Upper lobe of left lung (tissue), 6 donors: ENCODE measurements around the gene USP6NL. TPM values are rescaled to one million over a fixed set of nuclear protein-coding genes. Genes with fewer than 3 reads are reported as not detected.
A peak's percentile ranks its signal among the peaks of the same experiment; 100 is the strongest.

Experiments used
- ATAC-seq, 2 donors: fragments of 200-7000 bp; cut with Tn5 transposase; one replicate each; pipeline ENCODE4 v1.9.1; 2022; ENCODE audit warnings: mild to moderate bottlenecking in 2 of 2, moderate library complexity in 2 of 2; ENCODE audit not compliant: low FRiP score in 2 of 2
- DNase-seq, 2 donors: peaks; one replicate each; pipeline ENCODE4 v3.0.0-alpha.2; 2019 to 2020
- H3K27ac ChIP-seq, 4 donors: fragments of 200-600 bp; sonication (generic); one replicate each; pipeline ENCODE4 v1.5.1; 2016 to 2019
- H3K27me3 ChIP-seq, 4 donors: fragments of 200-600 bp; sonication (generic); one replicate each; pipeline ENCODE4 v1.5.1; 2017 to 2019
- H3K36me3 ChIP-seq, 4 donors: fragments of 200-600 bp; sonication (generic); one replicate each; pipeline ENCODE4 v1.5.1; 2016 to 2019
- H3K4me1 ChIP-seq, 4 donors: fragments of 200-600 bp; sonication (generic); one replicate each; pipeline ENCODE4 v1.5.1; 2018 to 2019
- H3K4me3 ChIP-seq, 4 donors: fragments of 200-600 bp; sonication (generic); one replicate each; pipeline ENCODE4 v1.5.1; 2017 to 2019; ENCODE audit warnings: mild to moderate bottlenecking in 2 of 4, moderate library complexity in 1 of 4
- H3K9me3 ChIP-seq, 4 donors: fragments of 200-600 bp; sonication (generic); one replicate each; pipeline ENCODE4 v1.5.1; 2018 to 2019
- CTCF ChIP-seq, 6 experiments: fragments of 450-650 bp in 4 of 6; fragments of 200-600 bp in 2 of 6; sonication (generic) in 2 of 6; IDR thresholded peaks; one replicate each; pipeline ENCODE4 v1.5.1; 2016 to 2019; ENCODE audit warnings: antibody characterized with exemption in 6 of 6
- EP300 ChIP-seq, 4 donors: sonication (generic); formaldehyde crosslinking; IDR thresholded peaks; one replicate each; pipeline ENCODE4 v1.5.1; 2017; ENCODE audit warnings: antibody characterized with exemption in 4 of 4, control low read depth in 2 of 4
- POLR2A ChIP-seq, 4 donors: fragments of 450-650 bp; IDR thresholded peaks; one replicate each; pipeline ENCODE4 v1.5.1; 2016 to 2017; ENCODE audit warnings: antibody characterized with exemption in 4 of 4, mild to moderate bottlenecking in 2 of 4
- POLR2AphosphoS5 ChIP-seq, 2 donors: sonication (generic); formaldehyde crosslinking; IDR thresholded peaks; one replicate each; pipeline ENCODE4 v1.5.1; 2017; ENCODE audit warnings: antibody characterized with exemption in 2 of 2
- WGBS, 2 donors: methylation state at CpG; one replicate each; pipeline ENCODE4 v1.1.5; 2017 to 2018; 5-methylcytosine and 5-hydroxymethylcytosine counted together
- total RNA-seq, 6 donors: library from RNA; depleted of rRNA in 4 of 6; stranded (reverse); fragments of >200 nt in 4 of 6; gene quantifications; one replicate each; pipeline versions ENCODE4 v1.1.0 to v1.2.1, GENCODE V29; 2016 to 2021
- donor health status: DM: no; HTN: no; CAD: no; lungs with moderate emphysema.
- donor health status: DM: no; HTN: yes; CAD: no; lungs with severe emphysema.

USP6NL gene
- total RNA-seq, 6 donors from 2014 or later: 16.4 to 28.6 (median 21.8) TPM

- peak in 1 of 2 donors; percentile 67 for ATAC-seq
- no peak overlapping the region for H3K27ac ChIP-seq
- DNase-seq: peak in 1 of 2 donors; percentile 30
- H3K9me3 ChIP-seq: no peaks in the 10 kb centered on the region
- H3K36me3 ChIP-seq: peaks cover 0 to 3% (median 0%) of the 10 kb centered on the region in 4 donors
- WGBS, 2 donors: 93 to 94% methylated on average over 22 of the region's 22 CpGs
- H3K4me3 ChIP-seq: no peak overlapping the region
- TF ChIP-seq EP300 (IDR thresholded peaks at IDR 0.05) (no peak), CTCF (IDR thresholded peaks at IDR 0.05) (no peak), POLR2AphosphoS5 (IDR thresholded peaks at IDR 0.05) (no peak), POLR2A (IDR thresholded peaks at IDR 0.05) (no peak)
- no peaks in the 10 kb centered on the region for H3K4me1 ChIP-seq
- H3K27me3 ChIP-seq: no peaks in the 10 kb centered on the region
Observed at GRCh38 chr10:11469575-11470391, 141.7 kb downstream of the USP6NL start.

DNA sequence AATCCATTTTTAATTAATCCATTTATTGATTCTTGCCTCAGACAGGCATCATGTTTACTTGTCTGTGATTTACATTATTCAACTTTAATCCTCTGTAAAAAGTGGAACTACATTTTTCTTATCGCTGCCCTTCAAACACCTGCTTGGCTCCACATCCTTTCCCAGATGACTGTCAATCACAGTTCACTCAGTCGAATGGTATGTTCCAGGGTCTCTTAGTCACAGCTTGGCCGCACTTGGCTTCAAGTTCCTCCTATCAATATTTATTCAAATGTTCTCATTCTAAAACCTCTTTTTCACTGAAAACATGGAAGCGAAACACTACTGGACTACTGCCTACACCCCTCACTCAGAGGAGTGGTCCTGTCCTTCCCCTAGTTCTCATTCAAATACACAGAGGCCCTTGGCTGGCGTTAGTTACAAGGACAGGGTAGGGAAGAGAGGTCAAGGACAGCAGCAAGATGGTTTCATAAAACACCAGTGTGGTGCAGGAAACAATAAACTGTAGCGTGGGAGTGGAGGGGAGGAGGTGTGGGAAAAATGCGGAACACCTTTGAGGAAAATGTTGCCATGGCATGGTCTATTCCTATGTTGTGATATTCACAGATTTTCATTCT, 143.2 kb downstream of the USP6NL start:
- no peaks in the 10 kb centered on the region for H3K27me3 ChIP-seq
- 88% methylated on average over 7 of the region's 7 CpGs for WGBS, 2 donors
- ATAC-seq: no peak
- no peak for DNase-seq
- no peak overlapping the region for H3K27ac ChIP-seq
- H3K36me3 ChIP-seq: peaks cover 2 to 12% (median 5%) of the 10 kb centered on the region in 4 donors
- H3K4me1 ChIP-seq: no peaks in the 10 kb centered on the region
- H3K9me3 ChIP-seq: no peaks in the 10 kb centered on the region
- no peak overlapping the region for H3K4me3 ChIP-seq
- TF ChIP-seq POLR2AphosphoS5 (IDR thresholded peaks at IDR 0.05) (no peak), CTCF (IDR thresholded peaks at IDR 0.05) (no peak), EP300 (IDR thresholded peaks at IDR 0.05) (no peak), POLR2A (IDR thresholded peaks at IDR 0.05) (no peak)

DNA sequence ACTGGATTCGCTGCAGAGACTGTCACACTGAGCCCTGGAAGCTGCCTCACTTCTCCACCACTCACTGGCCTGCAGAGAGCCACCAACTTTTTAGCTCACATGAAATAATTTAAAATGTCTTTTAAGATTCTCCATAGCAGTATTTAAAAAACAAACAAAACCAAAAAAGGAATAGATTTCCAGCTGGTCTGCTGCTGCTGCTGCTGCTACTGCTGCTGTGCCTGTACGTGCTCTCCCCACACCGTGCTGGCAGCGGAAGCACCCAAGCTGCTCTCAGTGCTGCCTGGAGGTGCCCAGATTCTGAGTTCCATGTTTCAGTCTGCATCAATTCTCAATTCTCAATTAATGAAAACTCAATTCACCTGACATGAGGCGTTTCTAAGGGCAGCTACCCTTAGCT, 146.0 kb downstream of the USP6NL start:
- Histone ChIP-seq H3K4me1 (no peaks in the 10 kb centered on the region), H3K27ac (no peak overlapping the region), H3K27me3 (no peaks in the 10 kb centered on the region), H3K4me3 (no peak overlapping the region), H3K36me3 (peaks cover 7 to 30% (median 17%) of the 10 kb centered on the region in 4 donors), H3K9me3 (no peaks in the 10 kb centered on the region)
- DNase-seq: peak in 1 of 2 donors; percentile 16
- TF ChIP-seq CTCF (IDR thresholded peaks at IDR 0.05) (no peak), EP300 (IDR thresholded peaks at IDR 0.05) (no peak), POLR2A (IDR thresholded peaks at IDR 0.05) (no peak), POLR2AphosphoS5 (IDR thresholded peaks at IDR 0.05) (no peak)
- WGBS, 2 donors: 67 to 71% methylated on average over 5 of the region's 5 CpGs
- no peak for ATAC-seq

DNA sequence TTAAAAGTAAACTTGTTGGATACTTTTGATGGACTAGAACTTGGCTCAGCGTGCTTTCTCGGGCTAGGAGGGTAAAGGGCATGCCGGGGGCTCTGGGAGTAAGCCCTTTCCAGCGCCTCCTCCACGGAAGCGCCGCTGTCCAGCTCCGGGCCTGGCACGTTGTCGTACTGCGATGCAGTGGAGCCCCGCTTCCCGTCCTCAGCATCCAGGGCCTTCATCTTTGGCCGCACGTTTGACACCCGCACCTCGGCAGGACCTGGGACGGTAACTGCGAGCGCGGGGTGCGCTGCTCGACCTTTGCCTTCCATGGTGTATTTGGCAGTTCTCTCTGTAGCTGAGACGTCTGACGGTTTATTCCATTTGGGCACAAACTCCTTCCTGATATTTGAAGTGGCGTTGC, 148.3 kb downstream of the USP6NL start:
- DNase-seq: peak in 1 of 2 donors; percentile 57
- ATAC-seq: no peak
- Histone ChIP-seq H3K27me3 (no peaks in the 10 kb centered on the region), H3K4me3 (no peak overlapping the region), H3K36me3 (peaks cover 7 to 27% (median 17%) of the 10 kb centered on the region in 4 donors), H3K4me1 (no peaks in the 10 kb centered on the region), H3K27ac (no peak overlapping the region), H3K9me3 (no peaks in the 10 kb centered on the region)
- TF ChIP-seq CTCF (IDR thresholded peaks at IDR 0.05) (no peak), EP300 (IDR thresholded peaks at IDR 0.05) (no peak), POLR2AphosphoS5 (IDR thresholded peaks at IDR 0.05) (no peak), POLR2A (IDR thresholded peaks at IDR 0.05) (no peak)
- WGBS, 2 donors: 88 to 96% methylated on average over 13 to 26 of the region's 26 CpGs
